ENCODE data around the gene ZNF184.

ZNF184 gene

GRCh38 chr6:27479319-27480182 is 6.6 kb upstream of the ZNF184 start:
- DNase-seq (ENCODE audit: low read depth in 3 of 3) = peak; percentile 72 to 84 (median 82)

- DNase-seq (ENCODE audit: low read depth in 3 of 3) = peak; percentile 78 to 81 (median 80)
These were observed 5.9 kb upstream of the ZNF184 start for GRCh38 chr6:27478706-27479318.

- no peak for DNase-seq (ENCODE audit: low read depth in 3 of 3)
These were observed 5.3 kb upstream of the ZNF184 start for GRCh38 chr6:27478141-27478705.

GRCh38 chr6:27477318-27478013 is 4.6 kb upstream of the ZNF184 start:
- no peak for DNase-seq (ENCODE audit: low read depth in 3 of 3)

GRCh38 chr6:27476090-27476489 is 3.2 kb upstream of the ZNF184 start:
- no peak for DNase-seq (ENCODE audit: low read depth in 3 of 3)

GRCh38 chr6:27474672-27475071 is 1.8 kb upstream of the ZNF184 start:
- DNase-seq (ENCODE audit: low read depth in 3 of 3) = no peak

- DNase-seq (ENCODE audit: low read depth in 3 of 3) = no peak
These were observed 1.2 kb upstream of the ZNF184 start for GRCh38 chr6:27474172-27474465.

GRCh38 chr6:27472182-27472616 is 706 bp downstream of the ZNF184 start:
- DNase-seq (ENCODE audit: low read depth in 3 of 3) = peak; percentile 31 to 51 (median 35)

- DNase-seq (ENCODE audit: low read depth in 3 of 3) = no peak
These were observed 1.4 kb downstream of the ZNF184 start for GRCh38 chr6:27471365-27472115.

- no peak for DNase-seq (ENCODE audit: low read depth in 3 of 3)
These were observed 2.9 kb downstream of the ZNF184 start for GRCh38 chr6:27470023-27470422.

GRCh38 chr6:27468334-27468733 is 4.6 kb downstream of the ZNF184 start:
- DNase-seq (ENCODE audit: low read depth in 3 of 3) = no peak

GRCh38 chr6:27452496-27452897 is 20.4 kb downstream of the ZNF184 start:
- no peak for DNase-seq (ENCODE audit: low read depth in 3 of 3)

GRCh38 chr6:27451660-27452390 is 21.1 kb downstream of the ZNF184 start:
- DNase-seq (ENCODE audit: low read depth in 3 of 3) = no peak

- no peak for DNase-seq (ENCODE audit: low read depth in 3 of 3)
These were observed 24.4 kb downstream of the ZNF184 start for GRCh38 chr6:27448456-27448855.

GRCh38 chr6:27442932-27443331 is 30.0 kb downstream of the ZNF184 start:
- no peak for DNase-seq (ENCODE audit: low read depth in 3 of 3)

- no peak for DNase-seq (ENCODE audit: low read depth in 3 of 3)
These were observed 31.9 kb downstream of the ZNF184 start for GRCh38 chr6:27441001-27441400.

- DNase-seq (ENCODE audit: low read depth in 3 of 3) = no peak
These were observed 33.5 kb downstream of the ZNF184 start for GRCh38 chr6:27439371-27439770.

- DNase-seq (ENCODE audit: low read depth in 3 of 3) = no peak
These were observed 39.2 kb downstream of the ZNF184 start for GRCh38 chr6:27433714-27434113.

- no peak for DNase-seq (ENCODE audit: low read depth in 3 of 3)
These were observed 43.9 kb downstream of the ZNF184 start for GRCh38 chr6:27428966-27429365.

- DNase-seq (ENCODE audit: low read depth in 3 of 3) = no peak
These were observed 44.4 kb downstream of the ZNF184 start for GRCh38 chr6:27428502-27428901.

- no peak for DNase-seq (ENCODE audit: low read depth in 3 of 3)
These were observed 46.8 kb downstream of the ZNF184 start for GRCh38 chr6:27426045-27426620.
